Colonic mucosa (tissue), 4 donors: ENCODE measurements around the gene GIPC3. TPM values are rescaled to one million over a fixed set of nuclear protein-coding genes. Genes with fewer than 3 reads are reported as not detected.

ENCODE experiments used
- DNase-seq: peaks from one replicate; pipeline ENCODE4 v3.0.0-alpha.2; 2020
- H3K27ac ChIP-seq: fragments of 200-600 bp; one replicate; pipeline ENCODE4 v1.8.0; 2021
- H3K27me3 ChIP-seq: fragments of 200-600 bp; one replicate; pipeline ENCODE4 v1.8.0; 2021
- H3K36me3 ChIP-seq: fragments of 200-600 bp; one replicate; pipeline ENCODE4 v1.8.0; 2021
- H3K4me1 ChIP-seq: fragments of 200-600 bp; one replicate; pipeline ENCODE4 v1.8.0; 2021; ENCODE audit warnings: mild to moderate bottlenecking
- H3K4me3 ChIP-seq: fragments of 200-600 bp; one replicate; pipeline ENCODE4 v1.8.0; 2021
- H3K9ac ChIP-seq, 2 donors: one replicate each; pipeline ENCODE4 v1.7.0; 2013; ENCODE audit warnings: control low read depth in 2 of 2, low read depth in 2 of 2, low read length in 2 of 2
- H3K9me3 ChIP-seq: fragments of 200-600 bp; one replicate; pipeline ENCODE4 v1.8.0; 2021
- intact Hi-C: fragments of 100-400 bp; cut with DNase I; formaldehyde crosslinking; loops from one replicate; pipeline ENCODE4 v1.14.1; 2022
- total RNA-seq, 2 donors: library from RNA; stranded (reverse); fragmentation: NEBNext Ultra II Directional in 1 of 2; extraction: Animal tissue kit (Norgen Biotek cat#: 25700) in 1 of 2; gene quantifications; one replicate each; pipeline ENCODE4 v1.2.1, GENCODE V29; 2021
- TF ChIP-seq, protein P1 (sequence below): fragments of 200-600 bp; IDR thresholded peaks from one replicate; pipeline ENCODE4 v1.8.0; 2022; ENCODE audit warnings: antibody characterized with exemption, mild to moderate bottlenecking
- donor health status: healthy.
- donor health status: DM: no; HTN: no; CAD: no.
- donor health status: DM: no; HTN: no; CAD: no.

Gene GIPC3
- total RNA-seq, 2 donors from 2014 or later = 0.40 to 1.1 TPM

DNA sequence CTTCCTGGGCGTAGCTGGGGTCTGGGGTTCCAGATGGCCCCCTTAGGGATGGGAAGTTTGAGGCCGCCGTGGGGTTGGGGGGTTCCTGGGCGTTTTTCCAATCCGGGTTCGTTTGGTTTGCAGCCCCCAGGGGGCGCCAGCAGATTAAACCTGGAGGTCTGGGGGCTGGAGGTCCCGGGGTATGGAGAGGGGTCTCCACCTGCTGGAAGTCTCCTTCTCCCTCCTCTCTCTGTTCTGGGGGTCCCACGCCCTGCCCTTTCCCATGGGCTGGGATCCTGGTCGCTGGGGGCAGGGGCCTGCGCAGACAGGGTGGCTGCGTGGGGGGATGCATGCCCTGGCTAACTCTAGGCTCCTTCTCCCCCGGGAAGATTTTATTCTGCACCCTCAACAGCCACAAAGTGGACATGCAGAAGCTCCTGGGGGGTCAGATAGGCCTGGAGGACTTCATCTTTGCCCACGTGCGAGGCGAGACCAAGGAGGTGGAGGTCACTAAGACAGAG is 899 bp downstream of the GIPC3 start:
- Histone ChIP-seq H3K4me1 (no peaks in the 10 kb centered on the region), H3K27ac (no peak overlapping the region), H3K36me3 (no peaks in the 10 kb centered on the region), H3K27me3 (peaks cover 10% of the 10 kb centered on the region), H3K4me3 (no peak overlapping the region), H3K9ac (no peak overlapping the region), H3K9me3 (no peaks in the 10 kb centered on the region)
- no peak for DNase-seq
- TF ChIP-seq, protein P1, sequence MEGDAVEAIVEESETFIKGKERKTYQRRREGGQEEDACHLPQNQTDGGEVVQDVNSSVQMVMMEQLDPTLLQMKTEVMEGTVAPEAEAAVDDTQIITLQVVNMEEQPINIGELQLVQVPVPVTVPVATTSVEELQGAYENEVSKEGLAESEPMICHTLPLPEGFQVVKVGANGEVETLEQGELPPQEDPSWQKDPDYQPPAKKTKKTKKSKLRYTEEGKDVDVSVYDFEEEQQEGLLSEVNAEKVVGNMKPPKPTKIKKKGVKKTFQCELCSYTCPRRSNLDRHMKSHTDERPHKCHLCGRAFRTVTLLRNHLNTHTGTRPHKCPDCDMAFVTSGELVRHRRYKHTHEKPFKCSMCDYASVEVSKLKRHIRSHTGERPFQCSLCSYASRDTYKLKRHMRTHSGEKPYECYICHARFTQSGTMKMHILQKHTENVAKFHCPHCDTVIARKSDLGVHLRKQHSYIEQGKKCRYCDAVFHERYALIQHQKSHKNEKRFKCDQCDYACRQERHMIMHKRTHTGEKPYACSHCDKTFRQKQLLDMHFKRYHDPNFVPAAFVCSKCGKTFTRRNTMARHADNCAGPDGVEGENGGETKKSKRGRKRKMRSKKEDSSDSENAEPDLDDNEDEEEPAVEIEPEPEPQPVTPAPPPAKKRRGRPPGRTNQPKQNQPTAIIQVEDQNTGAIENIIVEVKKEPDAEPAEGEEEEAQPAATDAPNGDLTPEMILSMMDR = no peak
- intact Hi-C loops = no loop called here

DNA sequence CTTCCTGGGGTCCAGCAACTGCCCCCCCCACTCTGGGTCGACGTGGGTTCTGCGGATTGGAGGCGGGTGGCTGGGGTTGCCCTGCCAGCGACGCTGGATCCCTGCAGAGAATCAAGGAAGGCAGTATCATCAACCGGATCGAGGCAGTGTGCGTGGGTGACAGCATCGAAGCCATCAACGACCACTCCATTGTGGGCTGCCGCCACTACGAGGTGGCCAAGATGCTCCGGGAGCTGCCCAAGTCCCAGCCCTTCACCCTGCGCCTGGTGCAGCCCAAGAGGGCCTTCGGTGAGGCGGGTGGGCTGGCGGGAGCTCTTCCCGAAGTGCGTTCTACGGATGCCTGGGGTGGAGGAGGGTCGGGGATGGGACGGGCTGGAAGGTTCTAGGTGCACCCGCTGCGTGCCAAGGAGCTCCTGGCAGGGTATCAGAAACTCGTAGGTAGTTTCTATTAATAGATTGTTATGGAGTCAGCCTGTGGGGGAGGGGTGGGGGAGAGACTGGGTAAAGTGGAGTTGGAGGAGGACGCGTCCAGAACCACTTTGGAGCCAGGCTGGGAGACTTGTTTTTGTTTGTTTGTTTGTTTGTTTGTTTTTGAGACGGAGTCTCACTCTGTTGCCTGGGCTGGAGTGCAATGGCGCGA is 1.5 kb downstream of the GIPC3 start:
- intact Hi-C loops = no loop called here
- TF ChIP-seq, protein P1 = no peak
- Histone ChIP-seq H3K9me3 (no peaks in the 10 kb centered on the region), H3K36me3 (no peaks in the 10 kb centered on the region), H3K9ac (no peak overlapping the region), H3K27ac (no peak overlapping the region), H3K4me3 (no peak overlapping the region), H3K4me1 (no peaks in the 10 kb centered on the region), H3K27me3 (peaks cover 10% of the 10 kb centered on the region)
- no peak for DNase-seq

DNA sequence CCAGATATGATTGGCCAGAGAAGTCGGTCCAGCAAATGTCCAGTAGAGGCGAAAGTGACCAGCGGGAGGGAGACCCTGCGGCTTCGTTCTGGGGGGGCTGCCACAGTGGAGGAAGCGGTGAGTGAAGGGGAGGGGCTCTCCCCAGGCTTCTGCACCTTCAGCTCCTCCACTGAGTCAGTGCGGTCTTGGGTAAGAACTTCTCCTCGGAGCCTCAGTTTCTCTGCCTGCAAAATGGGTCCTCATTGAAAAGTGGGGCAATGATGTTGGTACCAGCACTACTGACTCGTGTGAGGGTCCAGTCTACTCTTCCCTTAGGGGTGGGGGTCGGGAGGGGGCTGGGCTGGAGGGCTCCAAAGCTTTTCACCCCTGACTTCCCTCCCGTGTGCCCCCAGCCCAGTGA is 4.2 kb downstream of the GIPC3 start:
- no peak for DNase-seq
- H3K36me3 ChIP-seq = no peaks in the 10 kb centered on the region
- no peak overlapping the region for H3K27ac ChIP-seq
- no peaks in the 10 kb centered on the region for H3K9me3 ChIP-seq
- no peak overlapping the region for H3K4me3 ChIP-seq
- TF ChIP-seq, protein P1 = no peak
- H3K9ac ChIP-seq = no peak overlapping the region
- peaks cover 10% of the 10 kb centered on the region for H3K27me3 ChIP-seq
- no peaks in the 10 kb centered on the region for H3K4me1 ChIP-seq
- intact Hi-C loops = no loop called here

DNA sequence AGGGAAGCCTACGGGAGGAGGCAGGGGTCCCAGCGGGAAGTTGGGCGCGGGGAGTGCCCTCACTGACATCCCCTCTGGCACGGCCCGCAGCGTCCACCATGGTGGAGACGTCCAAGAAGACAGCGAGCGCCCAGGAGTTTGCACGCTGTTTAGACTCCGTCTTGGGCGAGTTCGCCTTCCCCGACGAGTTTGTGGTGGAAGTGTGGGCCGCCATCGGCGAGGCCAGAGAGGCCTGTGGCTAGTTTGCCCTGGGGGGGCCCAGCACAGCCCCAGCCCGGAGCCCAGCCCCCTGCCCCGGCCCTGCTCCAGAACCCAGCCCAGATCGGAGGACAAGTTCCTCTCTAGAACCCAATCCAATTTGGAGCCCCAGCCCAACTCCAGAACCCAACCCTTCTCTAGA is 4.7 kb downstream of the GIPC3 start:
- TF ChIP-seq, protein P1 = no peak
- Histone ChIP-seq H3K4me1 (no peaks in the 10 kb centered on the region), H3K4me3 (no peak overlapping the region), H3K9ac (no peak overlapping the region), H3K36me3 (no peaks in the 10 kb centered on the region), H3K27me3 (peaks cover 8% of the 10 kb centered on the region), H3K9me3 (no peaks in the 10 kb centered on the region), H3K27ac (no peak overlapping the region)
- no peak for DNase-seq
- intact Hi-C loops = no loop called here

DNA sequence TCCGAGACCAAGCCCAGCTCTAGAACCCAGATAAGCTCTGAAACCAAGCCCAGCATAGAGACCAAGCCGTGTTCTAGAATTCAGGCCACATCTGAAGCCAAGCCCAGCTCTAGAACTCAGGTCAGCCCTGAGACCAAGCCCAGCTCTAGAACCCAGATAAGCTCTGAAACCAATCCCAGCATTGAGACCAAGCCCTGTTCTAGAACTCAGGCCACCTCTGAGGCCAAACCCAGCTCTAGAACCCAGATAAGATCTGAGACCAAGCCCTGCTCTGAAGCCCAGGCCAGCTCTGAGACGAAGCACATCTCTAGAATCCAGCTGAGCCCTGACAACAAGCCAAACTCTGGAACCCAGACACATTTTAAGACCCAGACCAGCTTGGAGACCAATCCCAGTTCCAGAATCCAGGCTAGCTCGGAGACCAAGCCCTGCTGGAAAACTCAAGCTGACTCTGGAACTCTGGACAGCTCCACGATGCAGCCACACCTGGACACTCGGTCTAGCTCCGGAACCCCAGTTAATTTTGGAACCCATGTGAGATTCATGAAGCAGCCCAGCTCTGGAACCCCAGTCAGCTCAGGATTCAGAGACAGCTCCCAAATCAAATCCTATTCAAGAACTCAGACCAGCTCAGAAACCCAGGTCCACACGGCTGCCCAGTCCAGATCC is 5.8 kb downstream of the GIPC3 start:
- Histone ChIP-seq H3K4me3 (no peak overlapping the region), H3K36me3 (no peaks in the 10 kb centered on the region), H3K27me3 (no peaks in the 10 kb centered on the region), H3K27ac (no peak overlapping the region), H3K9me3 (no peaks in the 10 kb centered on the region), H3K4me1 (no peaks in the 10 kb centered on the region), H3K9ac (no peak overlapping the region)
- intact Hi-C loops = no loop called here
- DNase-seq = no peak
- TF ChIP-seq, protein P1 = no peak
